NB4 (cell line): Measurements from ENCODE around the gene CD177.
"Not testable (repeated sequence)": the region's sequence is repeated elsewhere in the genome, so short reads cannot be mapped to it uniquely, and the experiment has no call there.

Experiments used
- POLR2A ChIP-seq: IDR thresholded peaks from 2 replicates; pipeline ENCODE4 v1.6.1; 2011; ENCODE audit warnings: mild to moderate bottlenecking; ENCODE audit not compliant: insufficient read length; ENCODE audit errors: extremely low read depth
- TF ChIP-seq, protein P1 (sequence below): IDR thresholded peaks from one replicate; pipeline ENCODE4 v1.5.1; 2012; ENCODE audit warnings: low read depth, low read length

DNA sequence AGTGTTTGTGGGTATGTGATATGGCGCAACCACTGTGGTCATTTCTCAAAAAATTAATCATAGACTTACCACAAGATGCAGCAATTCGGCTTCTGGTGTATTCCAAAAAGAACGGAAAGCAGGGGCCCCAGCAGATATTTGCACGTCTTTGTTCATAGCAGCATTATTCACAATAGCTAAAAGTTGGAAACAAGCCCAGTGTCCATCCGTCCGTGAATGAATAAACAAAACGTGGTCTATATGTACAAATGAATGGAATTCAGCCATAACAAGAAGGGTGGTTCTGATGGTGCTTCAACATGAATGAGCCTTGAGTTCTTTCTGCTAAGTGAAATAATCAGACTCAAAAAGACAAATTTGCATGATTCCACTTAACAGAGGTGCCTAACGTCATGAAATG, 11.4 kb upstream of the CD177 start:
- TF ChIP-seq, protein P1, sequence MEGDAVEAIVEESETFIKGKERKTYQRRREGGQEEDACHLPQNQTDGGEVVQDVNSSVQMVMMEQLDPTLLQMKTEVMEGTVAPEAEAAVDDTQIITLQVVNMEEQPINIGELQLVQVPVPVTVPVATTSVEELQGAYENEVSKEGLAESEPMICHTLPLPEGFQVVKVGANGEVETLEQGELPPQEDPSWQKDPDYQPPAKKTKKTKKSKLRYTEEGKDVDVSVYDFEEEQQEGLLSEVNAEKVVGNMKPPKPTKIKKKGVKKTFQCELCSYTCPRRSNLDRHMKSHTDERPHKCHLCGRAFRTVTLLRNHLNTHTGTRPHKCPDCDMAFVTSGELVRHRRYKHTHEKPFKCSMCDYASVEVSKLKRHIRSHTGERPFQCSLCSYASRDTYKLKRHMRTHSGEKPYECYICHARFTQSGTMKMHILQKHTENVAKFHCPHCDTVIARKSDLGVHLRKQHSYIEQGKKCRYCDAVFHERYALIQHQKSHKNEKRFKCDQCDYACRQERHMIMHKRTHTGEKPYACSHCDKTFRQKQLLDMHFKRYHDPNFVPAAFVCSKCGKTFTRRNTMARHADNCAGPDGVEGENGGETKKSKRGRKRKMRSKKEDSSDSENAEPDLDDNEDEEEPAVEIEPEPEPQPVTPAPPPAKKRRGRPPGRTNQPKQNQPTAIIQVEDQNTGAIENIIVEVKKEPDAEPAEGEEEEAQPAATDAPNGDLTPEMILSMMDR, result not testable (repeated sequence)
- not testable (repeated sequence) for TF ChIP-seq POLR2A
